HEK293 (cell line): ENCODE measurements around the gene GPR135.

Source experiments
- CTCF ChIA-PET: fragments of 350-600 bp; formaldehyde crosslinking; extraction: SDS; loops from one replicate; lab custom pipeline; 2021; ENCODE audit warnings: antibody characterized with exemption; lab: Yijun Ruan, JAX
- POLR2A ChIA-PET: fragments of 300-600 bp; formaldehyde crosslinking; extraction: SDS; loops from one replicate; lab custom pipeline; 2020; ENCODE audit warnings: antibody characterized with exemption, inconsistent platforms; lab: Yijun Ruan, JAX
- H3K27ac ChIP-seq: fragments of 200-500 bp; sonication (Bioruptor generic); 2 replicates; pipeline ENCODE4 v1.5.1; 2014; ENCODE audit warnings: low read depth, low read length, control low read depth, inconsistent platforms; ENCODE audit errors: extremely low read depth
- H3K36me3 ChIP-seq, 2 experiments: fragments of 200-500 bp in 1 of 2; sonication (Bioruptor generic) in 1 of 2; 1 replicate in 1 of 2; 2 replicates in 1 of 2; pipeline ENCODE4 v1.5.1; 2014 to 2017; ENCODE audit warnings: inconsistent platforms in 2 of 2, low read length in 2 of 2; ENCODE audit not compliant: control insufficient read depth in 2 of 2, insufficient read depth in 1 of 2
- H3K4me1 ChIP-seq: fragments of 200-500 bp; sonication (Bioruptor generic); 2 replicates; pipeline ENCODE4 v1.5.1; 2014; ENCODE audit warnings: mild to moderate bottlenecking, low read length, inconsistent platforms; ENCODE audit not compliant: control insufficient read depth, insufficient read depth
- H3K4me3 ChIP-seq: 2 replicates; pipeline ENCODE4 v1.5.1; 2011; ENCODE audit warnings: low read depth, mild to moderate bottlenecking, control low read depth, low read length, moderate library complexity
- H3K9me3 ChIP-seq: fragments of 200-500 bp; sonication (Bioruptor generic); 2 replicates; pipeline ENCODE4 v1.5.1; 2014; ENCODE audit warnings: low read depth, low read length, inconsistent platforms; ENCODE audit not compliant: control insufficient read depth, insufficient read depth
- CTCF ChIP-seq: fragments of 450-650 bp; formaldehyde crosslinking; IDR thresholded peaks from 2 replicates; pipeline ENCODE4 v1.5.1; 2016; ENCODE audit warnings: missing biosample characterization, missing genetic modification characterization
- KLF10 ChIP-seq: fragments of 450-650 bp; IDR thresholded peaks from 2 replicates; pipeline ENCODE4 v1.5.1; 2018; ENCODE audit warnings: missing biosample characterization, mild to moderate bottlenecking, missing genetic modification characterization
- PRDM10 ChIP-seq: fragments of 450-650 bp; formaldehyde crosslinking; IDR thresholded peaks from 2 replicates; pipeline ENCODE4 v1.5.1; 2016; ENCODE audit warnings: missing biosample characterization, missing genetic modification characterization
- PRDM6 ChIP-seq: fragments of 450-650 bp; formaldehyde crosslinking; IDR thresholded peaks from 2 replicates; pipeline ENCODE4 v1.5.1; 2017; ENCODE audit warnings: missing biosample characterization, missing genetic modification characterization
- YY2 ChIP-seq: fragments of 450-650 bp; formaldehyde crosslinking; IDR thresholded peaks from 2 replicates; pipeline ENCODE4 v1.5.1; 2016; ENCODE audit warnings: missing biosample characterization, missing genetic modification characterization
- ZNF148 ChIP-seq: fragments of 450-650 bp; formaldehyde crosslinking; IDR thresholded peaks from 2 replicates; pipeline ENCODE4 v1.5.0; 2017; ENCODE audit warnings: missing biosample characterization, missing genetic modification characterization, borderline replicate concordance
- ZNF2 ChIP-seq: fragments of 450-650 bp; formaldehyde crosslinking; IDR thresholded peaks from 2 replicates; pipeline ENCODE4 v1.5.1; 2016; ENCODE audit warnings: missing biosample characterization, missing genetic modification characterization
- ZNF202 ChIP-seq: fragments of 450-650 bp; formaldehyde crosslinking; IDR thresholded peaks from 2 replicates; pipeline ENCODE4 v1.5.1; 2016; ENCODE audit warnings: missing biosample characterization, missing genetic modification characterization, borderline replicate concordance
- ZNF404 ChIP-seq: fragments of 450-650 bp; formaldehyde crosslinking; IDR thresholded peaks from 2 replicates; pipeline ENCODE4 v1.5.1; 2017; ENCODE audit warnings: missing biosample characterization, missing genetic modification characterization
- ZNF433 ChIP-seq: fragments of 450-650 bp; formaldehyde crosslinking; IDR thresholded peaks from 2 replicates; pipeline ENCODE4 v1.5.1; 2016; ENCODE audit warnings: missing biosample characterization, missing genetic modification characterization, low read depth
- ZNF48 ChIP-seq: fragments of 450-650 bp; formaldehyde crosslinking; IDR thresholded peaks from 2 replicates; pipeline ENCODE4 v1.5.1; 2016; ENCODE audit warnings: missing biosample characterization, missing genetic modification characterization
- ZNF596 ChIP-seq: fragments of 450-650 bp; IDR thresholded peaks from 2 replicates; pipeline ENCODE4 v1.5.0; 2018; ENCODE audit warnings: missing biosample characterization, mild to moderate bottlenecking, missing genetic modification characterization, moderate library complexity

The GPR135 gene

GRCh38 chr14:59461891-59462290 is 3.3 kb downstream of the GPR135 start:
- Histone ChIP-seq H3K4me1 (no peaks in the 10 kb centered on the region), H3K27ac (no peak overlapping the region), H3K9me3 (no peaks in the 10 kb centered on the region), H3K4me3 (no peak overlapping the region), H3K36me3 (peaks cover 25 to 74% of the 10 kb centered on the region in 2 experiments)
- ChIA-PET CTCF (interaction anchor here (1.0 kb wide), 1 partner anchor 14 kb away, joined by 3 read pairs; no protein-coding TSS in a partner anchor), POLR2A (no interaction called here)
- no peak for TF ChIP-seq ZNF148
- no peak for TF ChIP-seq ZNF2 (tag by site-specific recombination)
- TF ChIP-seq YY2 (tag by site-specific recombination), result no peak
- TF ChIP-seq ZNF202 (tag by site-specific recombination), result no peak
- TF ChIP-seq KLF10 (tag by site-specific recombination), result no peak

GRCh38 chr14:59460378-59460777 is 4.8 kb downstream of the GPR135 start:
- TF ChIP-seq ZNF404 (tag by site-specific recombination) (no peak), CTCF (no peak), ZNF48 (tag by site-specific recombination) (no peak), PRDM6 (no peak)
- no peak overlapping the region for H3K4me3 ChIP-seq
- no peaks in the 10 kb centered on the region for H3K4me1 ChIP-seq
- POLR2A ChIA-PET, result no interaction called here
- peaks cover 31 to 74% of the 10 kb centered on the region in 2 experiments for H3K36me3 ChIP-seq
- no peak overlapping the region for H3K27ac ChIP-seq
- no peaks in the 10 kb centered on the region for H3K9me3 ChIP-seq
- CTCF ChIA-PET, result no interaction called here

GRCh38 chr14:59458486-59458885 is 6.7 kb downstream of the GPR135 start:
- Histone ChIP-seq H3K4me3 (no peak overlapping the region), H3K36me3 (peaks cover 31 to 70% of the 10 kb centered on the region in 2 experiments), H3K4me1 (no peaks in the 10 kb centered on the region), H3K27ac (no peak overlapping the region), H3K9me3 (no peaks in the 10 kb centered on the region)
- ChIA-PET CTCF (interaction anchor here (0.6 to 1.1 kb wide), 2 partner anchors 49 to 335 kb away, joined by 3 read pairs; no protein-coding TSS in a partner anchor), POLR2A (no interaction called here)
- TF ChIP-seq ZNF433 (no peak), ZNF596 (tag by site-specific recombination) (no peak), PRDM10 (tag by site-specific recombination) (no peak)
